Thyroid gland (tissue), 4 donors: Measurements from ENCODE around the gene MYL11.
"Not testable (repeated sequence)": the region's sequence is repeated elsewhere in the genome, so short reads cannot be mapped to it uniquely, and the experiment has no call there.

ENCODE experiments used
- CTCF ChIP-seq, 6 experiments: fragments of 200-600 bp in 3 of 6; fragments of 450-650 bp in 3 of 6; sonication (generic) in 3 of 6; IDR thresholded peaks; one replicate each; pipeline ENCODE4 v1.5.1; 2016 to 2019; ENCODE audit warnings: antibody characterized with exemption in 6 of 6, mild to moderate bottlenecking in 2 of 6, inconsistent platforms in 1 of 6, moderate library complexity in 1 of 6
- POLR2A ChIP-seq, 2 donors: fragments of 450-650 bp; IDR thresholded peaks; one replicate each; pipeline ENCODE4 v1.6.1; 2017; ENCODE audit warnings: antibody characterized with exemption in 2 of 2, mild to moderate bottlenecking in 2 of 2, moderate library complexity in 1 of 2

- TF ChIP-seq POLR2A, CTCF (IDR thresholded peaks at IDR 0.05): not testable (repeated sequence)
Observed at GRCh38 chr16:30396627-30397026, 22.0 kb downstream of the MYL11 start.
